Peyer's patch (tissue), 4 donors: ENCODE data around the gene TTYH3.

Experiments used
- POLR2A ChIP-seq, 2 donors: fragments of 450-650 bp; IDR thresholded peaks; one replicate each; pipeline ENCODE4 v1.5.1; 2017; ENCODE audit warnings: antibody characterized with exemption in 2 of 2, mild to moderate bottlenecking in 2 of 2, moderate library complexity in 2 of 2
- TF ChIP-seq, protein P1 (sequence below), 6 experiments: fragments of 450-650 bp in 4 of 6; fragments of 200-600 bp in 2 of 6; sonication (generic) in 1 of 6; IDR thresholded peaks; one replicate each; pipeline ENCODE4 v1.5.1; 2017 to 2019; ENCODE audit warnings: antibody characterized with exemption in 6 of 6, mild to moderate bottlenecking in 3 of 6, moderate library complexity in 1 of 6

- TF ChIP-seq, protein P1, sequence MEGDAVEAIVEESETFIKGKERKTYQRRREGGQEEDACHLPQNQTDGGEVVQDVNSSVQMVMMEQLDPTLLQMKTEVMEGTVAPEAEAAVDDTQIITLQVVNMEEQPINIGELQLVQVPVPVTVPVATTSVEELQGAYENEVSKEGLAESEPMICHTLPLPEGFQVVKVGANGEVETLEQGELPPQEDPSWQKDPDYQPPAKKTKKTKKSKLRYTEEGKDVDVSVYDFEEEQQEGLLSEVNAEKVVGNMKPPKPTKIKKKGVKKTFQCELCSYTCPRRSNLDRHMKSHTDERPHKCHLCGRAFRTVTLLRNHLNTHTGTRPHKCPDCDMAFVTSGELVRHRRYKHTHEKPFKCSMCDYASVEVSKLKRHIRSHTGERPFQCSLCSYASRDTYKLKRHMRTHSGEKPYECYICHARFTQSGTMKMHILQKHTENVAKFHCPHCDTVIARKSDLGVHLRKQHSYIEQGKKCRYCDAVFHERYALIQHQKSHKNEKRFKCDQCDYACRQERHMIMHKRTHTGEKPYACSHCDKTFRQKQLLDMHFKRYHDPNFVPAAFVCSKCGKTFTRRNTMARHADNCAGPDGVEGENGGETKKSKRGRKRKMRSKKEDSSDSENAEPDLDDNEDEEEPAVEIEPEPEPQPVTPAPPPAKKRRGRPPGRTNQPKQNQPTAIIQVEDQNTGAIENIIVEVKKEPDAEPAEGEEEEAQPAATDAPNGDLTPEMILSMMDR (IDR thresholded peaks at IDR 0.05), result no peak
- TF ChIP-seq POLR2A (IDR thresholded peaks at IDR 0.05), result no peak
Observed at GRCh38 chr7:2628130-2628482, 3.7 kb upstream of the TTYH3 start.
